CD14-positive monocyte (primary cell): ENCODE data around the gene SLC9A9. TPM values are rescaled to one million over a fixed set of nuclear protein-coding genes. Genes with fewer than 3 reads are reported as not detected.

Source experiments
- DNase-seq, 3 donors: peaks; one replicate each; pipeline ENCODE4 v3.0.0-alpha.2; 2011 to 2022
- H2AFZ ChIP-seq: 2 replicates; pipeline ENCODE4 v1.6.0; 2012; ENCODE audit warnings: mild to moderate bottlenecking, low read depth, low read length, inconsistent platforms; ENCODE audit not compliant: insufficient read depth, poor library complexity, severe bottlenecking
- H3K27ac ChIP-seq, 2 donors: 1 replicate in 1 of 2; 2 replicates in 1 of 2; pipeline ENCODE4 v1.5.1; 2012 to 2013; ENCODE audit warnings: low read length in 2 of 2, control low read depth in 1 of 2, inconsistent platforms in 1 of 2, low read depth in 1 of 2, mild to moderate bottlenecking in 1 of 2
- H3K27me3 ChIP-seq, 2 donors: one replicate each; pipeline versions ENCODE4 v1.6.0 to v1.6.1; 2011 to 2013; ENCODE audit warnings: low read length in 2 of 2; ENCODE audit not compliant: control insufficient read depth in 2 of 2, insufficient read depth in 2 of 2
- H3K36me3 ChIP-seq, 2 donors: replicated peaks in 1 of 2; 1 replicate in 1 of 2; 2 replicates in 1 of 2; pipeline versions ENCODE4 v1.5.1 to v1.6.1; 2012 to 2013; ENCODE audit warnings: low read length in 2 of 2, control low read depth in 1 of 2, inconsistent platforms in 1 of 2, mild to moderate bottlenecking in 1 of 2; ENCODE audit not compliant: insufficient read depth in 2 of 2, control insufficient read depth in 1 of 2
- H3K4me1 ChIP-seq, 2 donors: 1 replicate in 1 of 2; 2 replicates in 1 of 2; pipeline versions ENCODE4 v1.5.1 to v1.6.1; 2012 to 2013; ENCODE audit warnings: low read length in 2 of 2, control low read depth in 1 of 2, inconsistent platforms in 1 of 2, mild to moderate bottlenecking in 1 of 2, moderate library complexity in 1 of 2; ENCODE audit not compliant: insufficient read depth in 2 of 2, control insufficient read depth in 1 of 2
- H3K4me2 ChIP-seq: replicated peaks from 2 replicates; pipeline ENCODE3; 2012; ENCODE audit warnings: low read length, moderate library complexity, mild to moderate bottlenecking; ENCODE audit not compliant: poor library complexity, severe bottlenecking; ENCODE audit errors: extremely low read depth
- H3K4me3 ChIP-seq, 3 experiments: fragments of 200-600 bp in 1 of 3; sonication (generic) in 1 of 3; replicated peaks in 1 of 3; 1 replicate in 2 of 3; 2 replicates in 1 of 3; pipeline ENCODE4 v1.5.1; 2011 to 2013; ENCODE audit warnings: low read length in 3 of 3, mild to moderate bottlenecking in 3 of 3, control low read depth in 2 of 3, low read depth in 2 of 3, inconsistent platforms in 1 of 3, moderate library complexity in 1 of 3
- H3K79me2 ChIP-seq: 2 replicates; pipeline ENCODE4 v1.6.0; 2012; ENCODE audit warnings: mild to moderate bottlenecking, control low read depth, inconsistent platforms, low read length, moderate library complexity; ENCODE audit not compliant: insufficient read depth
- H3K9ac ChIP-seq: 2 replicates; pipeline ENCODE4 v1.6.0; 2017; ENCODE audit warnings: low read length, mild to moderate bottlenecking; ENCODE audit not compliant: insufficient read depth, poor library complexity, severe bottlenecking
- H3K9me3 ChIP-seq, 2 donors: replicated peaks in 1 of 2; 1 replicate in 1 of 2; 2 replicates in 1 of 2; pipeline versions ENCODE4 v1.5.1 to v1.6.1; 2012 to 2013; ENCODE audit warnings: low read length in 2 of 2, control low read depth in 1 of 2; ENCODE audit not compliant: control insufficient read depth in 1 of 2, insufficient read depth in 1 of 2
- H4K20me1 ChIP-seq: 2 replicates; pipeline ENCODE4 v1.6.0; 2012; ENCODE audit warnings: mild to moderate bottlenecking, low read length, control low read depth, moderate library complexity; ENCODE audit not compliant: insufficient read depth
- H3K27ac Mint-ChIP-seq, 7 donors: one replicate each; pipeline ENCODE4 v1.8.0; 2020; ENCODE audit warnings: mild to moderate bottlenecking in 7 of 7, mixed read lengths in 7 of 7, moderate library complexity in 6 of 7, inconsistent platforms in 2 of 7
- H3K27me3 Mint-ChIP-seq, 3 donors: one replicate each; pipeline ENCODE4 v1.8.0; 2021 to 2022; ENCODE audit warnings: low read depth in 3 of 3, mild to moderate bottlenecking in 3 of 3, mixed read lengths in 3 of 3, moderate library complexity in 3 of 3, inconsistent platforms in 1 of 3
- H3K36me3 Mint-ChIP-seq, 2 donors: one replicate each; pipeline ENCODE4 v1.8.0; 2020; ENCODE audit warnings: mixed read lengths in 2 of 2, inconsistent platforms in 1 of 2, mild to moderate bottlenecking in 1 of 2
- H3K4me1 Mint-ChIP-seq: one replicate; pipeline ENCODE4 v1.8.0; 2020; ENCODE audit warnings: mild to moderate bottlenecking, mixed read lengths
- H3K4me3 Mint-ChIP-seq, 2 donors: one replicate each; pipeline ENCODE4 v1.8.0; 2020; ENCODE audit warnings: mild to moderate bottlenecking in 2 of 2, mixed read lengths in 2 of 2, moderate library complexity in 1 of 2
- H3K9me3 Mint-ChIP-seq, 7 donors: one replicate each; pipeline ENCODE4 v1.8.0; 2020 to 2022; ENCODE audit warnings: mixed read lengths in 7 of 7, mild to moderate bottlenecking in 6 of 7, moderate library complexity in 6 of 7, inconsistent platforms in 2 of 7
- CTCF ChIP-seq: fragments of 200-600 bp; IDR thresholded peaks from one replicate; pipeline ENCODE4 v1.8.0; 2022; ENCODE audit warnings: antibody characterized with exemption, mild to moderate bottlenecking
- WGBS: methylation state at CpG from one replicate; pipeline ENCODE4 v1.1.5; 2013; ENCODE audit warnings: missing lambda C conversion rate; ENCODE audit not compliant: insufficient coverage; 5-methylcytosine and 5-hydroxymethylcytosine counted together
- intact Hi-C, 2 donors: fragments of 100-400 bp; cut with micrococcal nuclease; formaldehyde crosslinking; loops; one replicate each; pipeline versions ENCODE4 v1.15.0 to v1.15.1; 2023
- polyA plus RNA-seq, 3 donors: library from polyadenylated mRNA; depleted of rRNA in 1 of 3; unstranded in 2 of 3; stranded (reverse) in 1 of 3; fragments of 300-500 nt in 2 of 3; fragments of >200 nt in 1 of 3; fragmentation: Illumina TruSeq in 2 of 3; gene quantifications; 1 replicate in 2 of 3; 2 replicates in 1 of 3; pipeline ENCODE4 v1.2.3, GENCODE V29; 2012 to 2021

SLC9A9 gene
- polyA plus RNA-seq, 3 donors: 14.1 to 32.8 (median 27.0) TPM

- no peaks in the 10 kb centered on the region for H3K27me3 Mint-ChIP-seq
- peaks cover 0 to 4% (median 0%) of the 10 kb centered on the region in 7 donors for H3K9me3 Mint-ChIP-seq
- H3K36me3 Mint-ChIP-seq: peaks cover 7 to 18% of the 10 kb centered on the region in 2 donors
- DNase-seq: no peak
- Histone ChIP-seq H2AFZ (no peak overlapping the region), H3K9me3 (no peaks in the 10 kb centered on the region), H4K20me1 (no peaks in the 10 kb centered on the region), H3K4me3 (no peak overlapping the region), H3K4me2 (no peak overlapping the region), H3K36me3 (no peaks in the 10 kb centered on the region), H3K9ac (no peak overlapping the region), H3K27ac (peak overlapping the region in 1 of 2 donors; percentile 28), H3K4me1 (peaks cover 49 to 69% of the 10 kb centered on the region in 2 donors), H3K27me3 (no peaks in the 10 kb centered on the region), H3K79me2 (no peaks in the 10 kb centered on the region)
- no peak overlapping the region for H3K4me3 Mint-ChIP-seq
- H3K27ac Mint-ChIP-seq: peak overlapping the region in 2 of 7 donors; percentile 66 to 70
- peaks cover 64% of the 10 kb centered on the region for H3K4me1 Mint-ChIP-seq
- intact Hi-C loops: no loop called here
- TF ChIP-seq CTCF: no peak
- WGBS: no CpG with 5 or more reads among the region's 1 CpG
These were observed 420.0 kb downstream of the SLC9A9 start for GRCh38 chr3:143428294-143428693.

GRCh38 chr3:143427631-143428030, 420.6 kb downstream of the SLC9A9 start:
- Histone ChIP-seq H3K27ac (no peak overlapping the region), H3K9me3 (no peaks in the 10 kb centered on the region), H3K4me2 (no peak overlapping the region), H3K9ac (no peak overlapping the region), H3K27me3 (no peaks in the 10 kb centered on the region), H2AFZ (no peak overlapping the region), H3K4me1 (peaks cover 49 to 72% of the 10 kb centered on the region in 2 donors), H3K79me2 (no peaks in the 10 kb centered on the region), H3K4me3 (no peak overlapping the region), H4K20me1 (no peaks in the 10 kb centered on the region), H3K36me3 (no peaks in the 10 kb centered on the region)
- H3K4me1 Mint-ChIP-seq: peaks cover 66% of the 10 kb centered on the region
- peak overlapping the region in 2 of 7 donors; percentile 13 to 59 for H3K27ac Mint-ChIP-seq
- no peak overlapping the region for H3K4me3 Mint-ChIP-seq
- DNase-seq: no peak
- no CpG with 5 or more reads among the region's 1 CpG for WGBS
- peaks cover 0 to 4% (median 0%) of the 10 kb centered on the region in 7 donors for H3K9me3 Mint-ChIP-seq
- no peaks in the 10 kb centered on the region for H3K27me3 Mint-ChIP-seq
- no peak for TF ChIP-seq CTCF
- intact Hi-C loops: no loop called here
- H3K36me3 Mint-ChIP-seq: peaks cover 10 to 19% of the 10 kb centered on the region in 2 donors
